HG03280 (cell line): ENCODE data around the gene GPR15LG.
"Not testable (repeated sequence)": the region's sequence is repeated elsewhere in the genome, so short reads cannot be mapped to it uniquely, and the experiment has no call there.

Experiments
- ATAC-seq: cut with Tn5 transposase; IDR thresholded peaks from one replicate; pipeline ENCODE4 v1.9.1; 2021; ENCODE audit warnings: mild to moderate bottlenecking, moderate library complexity; ENCODE audit not compliant: unreplicated experiment

The GPR15LG gene

GRCh38 chr10:84164442-84164841, 9.2 kb upstream of the GPR15LG start:
- ATAC-seq = no peak

GRCh38 chr10:84166620-84167288, 6.8 kb upstream of the GPR15LG start:
- no peak for ATAC-seq

- not testable (repeated sequence) for ATAC-seq
Observed at GRCh38 chr10:84167289-84167653, 6.3 kb upstream of the GPR15LG start.

GRCh38 chr10:84168382-84168781, 5.2 kb upstream of the GPR15LG start:
- not testable (repeated sequence) for ATAC-seq

GRCh38 chr10:84171237-84171636, 2.4 kb upstream of the GPR15LG start:
- ATAC-seq = not testable (repeated sequence)

- ATAC-seq = peak; percentile 23
Observed at GRCh38 chr10:84171700-84172466, 1.7 kb upstream of the GPR15LG start.

- peak; percentile 43 for ATAC-seq
Observed at GRCh38 chr10:84172467-84173356, 889 bp upstream of the GPR15LG start.

GRCh38 chr10:84175436-84175835, 1.8 kb downstream of the GPR15LG start:
- ATAC-seq = no peak

- ATAC-seq = no peak
Observed at GRCh38 chr10:84176351-84176750, 2.8 kb downstream of the GPR15LG start.

GRCh38 chr10:84176836-84177474, 3.4 kb downstream of the GPR15LG start:
- ATAC-seq = no peak

- ATAC-seq = no peak
Observed at GRCh38 chr10:84177541-84178141, 4.0 kb downstream of the GPR15LG start.

- ATAC-seq = no peak
Observed at GRCh38 chr10:84178160-84178609, 4.6 kb downstream of the GPR15LG start.

GRCh38 chr10:84179059-84179710, 5.6 kb downstream of the GPR15LG start:
- ATAC-seq = peak; percentile 89

GRCh38 chr10:84180386-84180785, 6.8 kb downstream of the GPR15LG start:
- ATAC-seq = not testable (repeated sequence)

GRCh38 chr10:84181631-84182030, 8.0 kb downstream of the GPR15LG start:
- no peak for ATAC-seq

- ATAC-seq = no peak
Observed at GRCh38 chr10:84184517-84184916, 10.9 kb downstream of the GPR15LG start.

GRCh38 chr10:84185526-84186175, 12.1 kb downstream of the GPR15LG start:
- no peak for ATAC-seq

GRCh38 chr10:84188815-84189214, 15.2 kb downstream of the GPR15LG start:
- no peak for ATAC-seq

- no peak for ATAC-seq
Observed at GRCh38 chr10:84190621-84191020, 17.0 kb downstream of the GPR15LG start.
